ENCODE data around the gene ST13.
"Not testable (repeated sequence)": the region's sequence is repeated elsewhere in the genome, so short reads cannot be mapped to it uniquely, and the experiment has no call there.

The ST13 gene

DNA sequence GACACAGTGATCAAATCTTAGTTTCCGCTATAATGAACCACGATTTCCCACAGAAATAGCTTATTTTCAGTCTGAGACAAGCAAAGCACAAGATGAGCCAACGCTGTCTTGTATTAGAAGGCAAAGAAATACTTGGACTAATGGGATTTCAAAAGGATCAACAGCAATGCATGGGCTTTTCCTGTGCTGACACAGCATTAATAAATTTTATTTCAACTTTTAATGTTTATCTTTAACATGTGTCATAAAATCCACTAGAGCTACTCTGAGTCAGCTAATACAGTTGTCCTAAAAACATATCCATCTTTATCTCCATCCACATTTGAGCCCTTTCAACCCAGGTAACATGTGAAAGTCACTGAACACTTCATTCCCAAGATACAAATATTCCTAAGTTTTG is 21.8 kb downstream of the ST13 start:
- DNase-seq, result no peak

DNA sequence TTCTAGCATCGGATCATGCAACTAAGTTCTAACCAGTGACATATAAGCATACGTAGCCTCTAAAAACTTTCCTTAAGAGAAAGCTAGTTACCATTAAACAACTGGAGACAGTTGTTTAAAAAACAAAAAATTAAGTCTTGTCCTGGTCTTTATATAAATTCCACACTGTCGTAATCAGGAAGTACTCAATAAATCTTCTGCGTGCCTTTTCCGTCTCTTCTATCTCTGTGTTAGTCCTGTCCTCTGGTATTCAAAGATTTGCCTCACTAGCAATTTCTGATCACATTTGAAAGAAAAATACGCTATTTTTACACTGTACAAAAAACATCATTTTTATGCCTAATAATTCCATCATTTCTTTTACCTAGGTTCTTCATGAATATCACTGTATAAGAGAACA is 27.3 kb downstream of the ST13 start:
- DNase-seq, result no peak

DNA sequence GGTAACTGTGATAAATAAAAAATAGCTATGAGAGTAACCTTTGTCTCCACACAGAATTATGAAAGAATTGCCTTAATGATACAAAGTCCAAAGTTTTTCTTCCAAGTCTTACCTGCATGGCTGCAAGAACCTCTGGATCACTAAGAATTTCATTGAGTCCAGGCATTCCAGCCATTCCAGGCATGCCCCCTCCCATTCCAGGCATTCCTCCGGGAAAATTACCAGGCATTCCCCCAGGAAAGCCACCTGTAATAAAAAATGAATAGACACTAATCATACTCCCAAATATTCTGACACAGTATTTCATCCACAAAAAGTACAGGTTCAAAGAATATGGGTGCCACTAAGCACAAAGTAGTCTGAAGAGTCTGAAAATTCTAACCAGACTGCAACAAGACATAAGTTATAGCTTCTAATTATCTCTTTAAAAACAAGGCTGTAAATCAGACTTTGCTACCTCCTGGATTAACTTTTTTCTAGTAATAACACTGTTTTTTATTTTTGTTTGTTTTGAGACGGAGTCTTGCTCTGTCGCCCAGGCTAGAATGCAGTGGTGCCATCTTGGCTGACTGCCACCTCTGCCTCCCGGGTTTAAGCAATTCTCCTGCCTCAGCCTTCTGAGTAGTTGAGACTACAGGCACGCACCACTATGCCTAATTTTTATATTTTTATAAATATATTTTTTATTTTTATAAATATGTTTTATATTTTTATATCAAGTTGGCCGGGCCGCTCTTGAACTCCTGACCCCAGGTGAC is 29.3 kb downstream of the ST13 start:
- no peak for DNase-seq

DNA sequence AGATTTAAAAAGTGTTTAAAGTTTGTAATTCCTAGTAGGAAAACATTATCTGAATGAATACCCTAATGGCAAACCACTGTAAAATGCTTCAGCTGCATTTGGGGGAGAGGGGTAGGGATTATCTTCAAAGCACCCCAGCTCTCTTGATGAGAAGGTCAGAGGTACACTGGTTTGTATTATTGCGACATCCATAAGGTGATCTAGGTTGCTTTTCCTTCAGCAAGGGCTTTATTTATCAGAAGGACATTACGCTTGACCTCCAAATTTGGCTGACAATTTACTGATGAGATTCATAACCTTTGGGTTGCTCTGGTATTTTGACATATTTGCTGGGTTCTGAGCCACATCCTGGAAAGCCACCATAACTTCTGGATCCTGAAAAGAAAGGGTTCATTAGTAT is 30.1 kb downstream of the ST13 start:
- DNase-seq, result not testable (repeated sequence)

DNA sequence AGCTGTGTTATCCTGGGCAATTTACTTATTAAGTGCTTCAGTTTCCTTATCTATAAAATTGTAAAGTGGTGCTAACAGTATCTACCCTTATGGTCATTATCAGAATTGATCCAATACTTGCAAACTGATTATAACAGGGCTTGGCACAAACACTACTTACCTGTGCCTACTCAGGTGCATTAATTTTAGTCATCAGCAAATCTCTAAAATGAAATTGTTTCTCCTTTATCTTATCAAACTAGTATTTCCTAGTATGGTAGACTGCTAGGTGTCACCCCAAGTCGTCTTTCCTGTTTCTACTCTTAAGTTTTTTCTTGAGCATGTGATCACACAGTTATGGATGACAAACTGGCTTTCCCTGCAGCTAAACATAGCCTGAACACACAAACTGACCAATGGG is 33.0 kb downstream of the ST13 start:
- no peak for DNase-seq

DNA sequence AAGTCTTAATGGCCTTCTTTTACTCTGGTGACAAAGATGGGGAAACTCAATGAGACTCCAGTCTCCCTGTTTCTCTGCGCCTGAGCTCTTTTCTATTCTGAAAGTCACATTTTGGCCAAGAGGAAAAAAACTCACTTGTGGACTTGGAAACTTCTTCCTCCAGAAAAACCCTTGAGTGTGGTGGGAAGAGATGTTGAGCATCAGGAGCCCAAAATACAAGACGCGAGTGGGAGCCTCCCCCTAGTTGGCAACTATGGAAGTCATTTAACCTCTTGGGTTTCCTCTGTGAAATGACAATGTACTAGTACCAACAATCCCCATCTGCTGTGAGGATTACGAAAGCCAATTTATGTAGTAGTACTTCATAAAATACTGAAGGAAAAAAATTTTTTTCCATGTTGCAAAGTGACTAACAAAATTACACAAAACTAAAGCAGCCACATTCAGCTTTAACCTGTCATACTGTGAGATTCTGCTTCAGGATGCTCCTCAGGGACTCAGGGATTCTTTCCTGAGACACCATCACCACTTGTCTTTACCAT is 36.8 kb downstream of the ST13 start:
- no peak for DNase-seq

DNA sequence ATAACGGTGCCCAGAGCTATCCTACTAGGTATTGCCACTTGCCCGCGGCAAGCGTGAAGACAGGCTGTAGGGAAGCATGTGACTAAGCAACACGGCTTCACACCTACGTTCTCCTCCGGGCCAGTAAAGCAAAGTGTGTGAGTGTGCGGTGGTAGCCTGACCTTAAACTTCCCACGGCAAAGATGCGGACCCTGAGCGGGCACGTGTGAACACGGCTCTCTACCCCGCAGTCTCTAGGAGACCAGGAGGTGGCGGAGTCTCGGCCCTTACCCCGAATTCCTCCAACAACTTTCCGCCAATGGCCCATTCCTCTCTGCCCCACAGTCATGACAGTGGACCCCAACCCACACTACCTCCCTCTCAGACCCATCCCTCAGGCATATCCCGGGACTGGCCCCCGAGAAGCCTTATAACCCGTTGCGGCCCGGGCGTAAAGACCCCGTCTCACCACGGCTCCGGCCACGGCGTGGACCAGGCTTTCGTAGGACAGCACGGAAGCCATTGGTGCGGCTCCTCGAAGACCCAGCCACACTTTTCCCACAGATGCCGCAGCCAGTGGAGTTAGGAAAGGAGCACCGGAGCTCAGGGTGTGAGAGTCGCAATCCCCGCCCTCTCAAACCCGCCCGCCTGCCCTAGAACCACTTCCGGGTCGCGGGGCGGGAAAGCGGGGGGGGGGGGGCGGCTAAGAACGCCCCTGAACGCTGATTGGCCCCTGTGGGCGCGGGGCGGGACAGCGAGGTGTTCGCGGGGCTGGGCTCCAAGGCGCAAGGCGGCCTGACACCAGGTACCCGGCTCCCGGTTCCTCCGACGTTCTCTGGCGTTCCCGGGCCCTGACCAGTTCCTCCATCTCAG is 37.5 kb downstream of the ST13 start, which contains the start of gene SLC25A17:
TSS of gene SLC25A17 (minus strand) at position 600 of the 852 bp plus-strand sequence. CDS start at position 502, 98 bp downstream.
- peak; percentile 84 for DNase-seq

DNA sequence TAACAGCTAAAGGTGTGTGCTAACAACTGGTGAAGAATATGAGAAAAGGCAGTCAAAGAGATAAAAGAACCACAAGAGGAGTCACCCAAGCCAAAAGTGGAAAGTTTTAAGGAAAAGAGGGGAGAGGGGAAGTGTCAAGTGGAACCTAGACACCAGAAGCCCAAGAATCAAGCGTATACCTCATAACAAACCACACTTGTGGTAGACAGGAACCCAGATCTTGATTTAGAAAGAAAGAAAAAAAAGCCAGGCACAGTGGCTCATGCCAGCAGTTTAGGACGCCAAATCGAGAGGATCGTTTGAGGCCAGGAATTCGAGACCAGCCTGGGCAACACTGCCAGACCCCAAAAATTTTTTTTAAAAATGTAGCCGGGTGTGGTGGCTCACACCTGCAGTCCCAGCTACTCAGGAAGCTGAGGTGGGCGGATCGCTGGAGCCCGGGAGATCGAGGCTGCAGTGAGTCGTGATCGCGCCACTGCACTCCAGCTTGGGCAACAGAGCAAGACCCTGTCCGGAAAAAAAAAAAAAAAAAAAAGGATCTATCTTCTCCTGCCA is 38.2 kb downstream of the ST13 start:
- DNase-seq, result no peak

DNA sequence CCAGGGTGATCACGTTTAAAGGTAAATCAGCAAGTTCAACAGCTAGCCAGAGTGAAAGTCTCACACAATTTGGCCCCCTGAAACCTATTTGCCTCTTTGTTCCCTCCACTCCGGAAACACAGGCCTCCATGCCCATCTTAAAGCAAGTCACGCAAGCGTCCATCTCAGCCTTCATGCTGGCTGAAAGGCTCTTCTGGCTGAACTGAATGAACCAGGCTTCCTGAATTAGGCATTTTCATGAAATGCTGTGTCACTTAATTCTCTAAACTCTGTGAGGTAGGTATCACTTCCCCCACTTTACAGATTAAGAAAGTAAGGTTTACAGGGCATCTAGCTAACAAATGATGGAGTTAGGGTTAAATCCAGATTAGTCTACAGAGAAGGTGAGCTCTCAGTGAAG is 38.7 kb downstream of the ST13 start:
- no peak for DNase-seq

DNA sequence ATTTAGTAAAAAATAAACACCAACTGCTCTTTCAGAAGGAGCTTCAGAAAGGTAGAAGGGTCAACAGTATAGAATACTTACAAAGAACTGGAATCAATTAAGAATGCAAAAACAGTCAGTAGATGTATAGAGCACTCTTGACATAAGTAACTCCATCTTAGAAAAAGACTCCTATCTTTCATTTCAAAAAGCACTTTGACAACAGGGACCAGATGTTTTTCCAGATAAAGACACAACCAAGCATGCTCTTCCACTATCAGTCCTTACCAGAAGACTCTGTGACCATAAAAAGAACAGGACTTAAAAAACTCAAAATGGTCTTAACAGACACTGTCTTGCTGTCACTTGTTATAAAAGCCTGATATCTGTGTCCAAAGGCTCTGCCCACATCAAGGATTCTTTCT is 42.5 kb downstream of the ST13 start:
- no peak for DNase-seq

DNA sequence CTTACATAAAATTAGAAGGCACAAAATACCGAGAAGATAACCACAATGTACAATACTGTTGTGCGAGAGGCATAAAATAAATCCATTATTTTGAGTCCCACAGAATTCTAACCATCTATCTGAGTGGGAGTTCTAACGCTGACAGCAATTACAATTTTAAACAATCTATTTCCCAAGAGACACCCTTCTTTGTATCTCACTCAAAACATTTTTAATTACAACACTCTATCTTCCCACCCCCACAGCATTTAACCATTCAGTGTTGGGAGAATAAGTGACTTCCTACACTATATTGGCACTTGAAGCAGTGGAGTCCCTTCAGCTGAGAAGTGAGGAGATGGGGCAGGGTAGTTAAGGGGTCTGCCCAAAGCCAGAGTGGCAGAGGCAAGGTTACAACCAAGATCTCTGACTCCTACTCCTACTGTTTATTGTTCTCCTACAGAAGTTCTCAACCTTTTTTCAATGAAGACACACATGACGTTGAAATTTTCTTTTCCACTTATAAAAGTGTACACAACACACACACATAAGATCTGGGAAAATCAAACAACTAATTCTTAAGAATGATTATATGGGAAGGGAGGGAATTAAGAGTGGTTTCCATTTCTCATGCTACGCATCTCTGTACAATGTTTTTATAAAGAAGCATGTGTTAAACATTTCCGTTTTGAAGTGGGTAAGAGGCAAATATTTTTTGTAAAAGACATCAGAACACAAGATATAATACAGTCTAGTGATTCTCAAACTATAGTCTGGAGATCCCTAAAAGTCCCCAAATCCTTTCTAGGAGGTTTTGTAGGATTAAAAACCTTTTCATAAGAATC is 48.2 kb downstream of the ST13 start:
- no peak for DNase-seq

DNA sequence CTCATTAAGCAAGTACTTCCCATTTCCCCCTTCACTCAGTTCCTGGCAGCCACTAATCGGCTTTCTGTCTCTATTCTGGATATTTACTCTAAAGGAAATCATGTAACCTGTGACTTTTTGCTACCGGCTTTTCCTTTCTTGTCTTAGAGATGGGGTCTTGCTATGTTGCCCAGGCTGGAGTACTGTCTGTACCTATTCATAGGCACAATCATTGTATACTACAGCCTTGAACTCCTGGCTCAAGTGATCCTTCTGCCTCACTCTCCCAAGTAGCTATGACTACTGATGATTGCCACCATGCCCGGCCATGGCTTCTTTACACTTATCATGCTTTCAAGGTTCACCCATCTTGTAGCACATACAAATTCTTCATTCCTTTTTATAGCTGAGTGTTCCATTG is 49.7 kb downstream of the ST13 start:
- DNase-seq, result no peak

DNA sequence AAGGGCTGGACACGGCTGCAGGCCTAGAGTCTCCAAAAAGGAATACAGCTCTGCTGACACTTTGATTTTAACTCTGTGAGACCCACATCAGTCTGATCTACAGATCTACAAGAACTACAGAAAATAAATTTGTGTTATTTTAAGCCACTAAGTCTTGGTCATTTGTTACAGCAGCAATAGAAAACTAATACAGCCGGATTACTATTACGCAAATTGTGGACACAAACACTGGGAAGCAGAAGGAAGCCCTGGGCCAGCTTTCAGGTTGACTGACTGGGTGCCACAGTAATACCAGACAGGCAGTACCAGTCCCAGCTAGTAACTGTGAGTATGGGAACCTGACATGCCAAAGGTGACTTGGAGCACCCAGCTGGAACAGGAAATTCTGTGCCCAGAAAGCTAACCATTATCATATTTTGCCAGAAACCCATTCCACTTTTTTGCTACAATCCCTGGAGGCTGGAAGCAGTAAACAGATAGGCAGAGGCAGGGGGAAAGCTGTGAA is 50.7 kb downstream of the ST13 start:
- no peak for DNase-seq

DNA sequence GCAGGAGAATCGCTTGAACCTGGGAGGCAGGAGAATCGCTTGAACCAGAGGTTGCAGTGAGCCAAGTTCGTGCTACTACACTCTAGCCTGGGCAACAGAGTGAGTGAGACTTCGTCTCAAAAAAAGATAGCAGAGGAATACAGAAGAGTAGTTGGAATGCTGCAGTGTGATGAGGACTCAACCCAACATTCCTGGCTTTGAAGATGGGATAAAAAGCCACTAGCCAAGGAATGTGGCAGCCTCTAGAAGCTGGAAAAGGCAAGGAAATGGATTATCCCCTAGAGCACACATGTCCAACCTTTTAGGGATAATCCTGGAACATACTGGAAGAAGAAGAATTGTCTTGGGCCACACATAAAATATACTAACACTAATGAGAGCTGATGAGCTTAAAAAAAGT is 51.2 kb downstream of the ST13 start:
- DNase-seq, result no peak

DNA sequence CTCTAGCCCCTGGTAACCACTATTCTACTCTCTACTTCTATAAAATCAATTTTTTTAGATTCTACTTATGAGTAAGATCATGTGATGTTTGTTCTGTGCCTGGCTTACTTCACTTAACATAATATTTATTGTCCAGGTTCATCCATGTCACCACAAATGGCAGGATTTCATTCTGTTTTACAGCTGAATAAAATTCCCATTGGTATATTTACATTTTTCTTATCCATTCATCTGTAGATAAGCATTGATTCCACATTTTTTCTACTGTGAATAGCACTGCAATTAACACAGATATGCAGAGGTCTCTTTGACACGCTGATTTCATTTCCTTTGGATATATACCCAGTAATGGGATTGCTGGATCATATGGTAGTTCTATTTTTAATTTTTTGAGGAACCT is 53.1 kb downstream of the ST13 start:
- no peak for DNase-seq

DNA sequence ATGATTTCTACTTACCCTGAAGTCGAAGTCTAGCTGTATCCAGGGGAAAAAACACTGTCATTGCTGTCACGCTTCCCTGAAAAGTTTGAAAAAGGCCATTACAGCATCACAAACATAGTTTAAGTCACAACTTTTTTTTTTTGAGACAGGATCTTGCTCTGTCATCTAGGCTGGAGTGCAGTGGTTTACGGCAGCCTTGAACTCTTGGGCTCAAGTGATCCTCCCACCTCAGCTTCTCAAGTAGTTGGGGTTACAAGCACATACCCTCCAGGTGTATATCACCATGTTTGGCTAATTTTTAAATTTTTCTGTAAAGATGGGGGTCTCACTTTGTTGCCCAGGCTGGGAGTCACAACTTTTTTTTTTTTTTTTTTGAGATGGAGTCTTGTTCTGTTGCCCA is 57.4 kb downstream of the ST13 start:
- DNase-seq, result no peak

DNA sequence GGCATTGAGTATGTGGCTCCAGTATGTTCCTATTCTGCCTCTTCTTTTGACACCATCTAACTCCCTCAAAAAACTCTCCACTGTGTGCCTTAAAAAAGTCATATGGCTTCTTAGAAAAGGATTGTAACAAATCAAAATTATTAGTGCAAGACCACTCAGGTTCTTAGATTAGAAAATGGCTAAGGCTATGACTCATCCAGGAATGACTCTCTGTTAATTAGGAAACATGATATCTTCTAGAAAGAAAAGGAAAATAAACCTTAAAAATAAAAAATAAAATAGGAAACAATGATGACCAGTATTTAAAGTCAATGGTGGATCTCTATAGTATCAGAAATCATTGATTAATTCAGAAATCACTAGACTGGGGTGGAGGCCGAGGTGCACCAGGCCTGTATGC is 59.0 kb downstream of the ST13 start:
- no peak for DNase-seq

DNA sequence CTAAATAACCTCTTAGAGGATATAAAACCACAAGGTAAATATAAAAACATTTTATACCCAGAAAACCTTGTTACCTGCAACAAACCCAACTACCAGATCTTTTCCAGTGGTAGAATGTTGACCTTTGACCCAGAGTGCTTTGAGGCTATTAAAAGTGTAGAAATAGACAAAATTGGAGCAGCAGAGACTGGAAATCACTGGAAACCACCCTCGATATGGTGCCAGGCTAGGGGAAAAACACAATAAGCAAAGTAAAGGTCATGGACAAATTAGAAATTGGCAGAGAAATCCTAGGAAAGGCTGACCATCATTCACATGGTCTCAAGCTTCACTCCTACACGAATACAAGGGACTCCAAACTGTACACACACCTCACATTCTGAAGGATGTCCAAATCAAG is 64.0 kb downstream of the ST13 start:
- no peak for DNase-seq

DNA sequence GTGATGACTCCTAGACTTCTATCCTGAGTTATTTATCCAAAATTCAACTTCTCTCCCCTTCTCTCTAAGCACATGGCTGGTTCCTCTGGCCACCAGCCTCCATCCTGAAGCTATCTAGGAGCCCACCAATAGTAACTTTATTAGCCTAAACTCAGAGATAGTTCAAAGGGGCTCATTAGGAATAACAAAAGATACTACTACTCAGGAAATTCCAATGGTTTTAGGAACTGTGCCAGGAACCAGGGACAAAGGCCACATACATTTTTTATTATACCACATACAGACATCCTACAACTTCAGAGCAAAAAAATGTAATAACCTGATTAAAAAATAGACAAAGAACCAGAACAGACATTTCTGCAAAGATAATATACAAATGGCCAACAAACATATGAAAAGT is 65.2 kb downstream of the ST13 start:
- no peak for DNase-seq

DNA sequence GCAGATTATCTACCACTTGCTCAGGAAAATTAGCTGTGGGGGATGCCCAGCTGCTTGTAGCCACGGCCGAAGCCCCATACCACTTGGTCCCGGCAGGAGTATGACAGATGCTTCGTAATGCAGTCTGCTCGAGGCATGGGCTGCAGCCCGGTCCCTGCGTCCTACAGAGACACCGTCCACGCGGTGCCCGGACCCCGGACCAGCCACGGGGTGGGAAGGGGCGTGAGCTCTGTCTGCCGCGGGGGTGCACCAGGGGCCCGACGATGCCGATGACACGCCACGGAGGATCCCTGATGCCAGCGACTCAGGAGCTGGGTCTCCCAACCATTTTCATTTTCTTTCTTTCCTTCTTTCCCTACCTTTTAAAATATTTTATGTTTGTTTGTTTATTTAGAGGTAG is 67.3 kb downstream of the ST13 start:
- no peak for DNase-seq

DNA sequence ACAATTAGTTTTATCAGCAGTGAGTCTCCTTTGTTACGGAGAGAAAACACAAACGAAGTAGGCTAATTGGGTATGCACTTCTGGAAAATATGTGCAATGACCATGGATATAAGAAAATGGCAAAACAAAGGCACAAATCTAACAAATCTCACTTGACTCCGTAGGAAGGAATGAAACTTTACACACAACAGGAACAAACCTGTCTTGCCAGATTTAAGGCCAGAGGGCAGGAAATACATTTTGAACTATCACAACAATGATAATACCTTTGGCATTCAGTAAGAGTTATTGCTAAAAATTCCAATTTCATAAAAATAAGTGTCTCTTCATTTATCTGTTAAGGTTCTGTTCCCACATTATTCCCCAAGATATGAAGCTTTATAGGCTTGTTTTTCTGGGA is 73.9 kb downstream of the ST13 start:
- no peak for DNase-seq

DNA sequence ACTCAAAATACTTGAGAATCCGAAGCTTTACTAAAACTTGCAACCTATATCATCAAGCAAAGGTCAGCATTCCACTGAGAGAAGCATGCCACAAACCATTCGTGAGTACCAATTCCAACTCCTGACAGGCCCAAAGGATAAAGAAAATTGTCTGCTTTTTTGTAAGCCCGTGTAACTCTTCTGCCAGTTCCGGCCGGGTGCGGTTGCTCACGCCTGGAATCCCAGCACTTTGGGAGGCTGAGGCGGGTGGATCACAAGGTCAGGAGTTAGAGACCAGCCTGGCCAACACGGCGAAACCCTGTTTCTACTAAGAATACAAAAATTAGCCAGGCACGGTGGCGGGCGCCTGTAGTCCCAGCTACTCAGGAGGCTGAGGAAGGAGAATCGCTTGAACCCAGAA is 74.7 kb downstream of the ST13 start:
- DNase-seq, result not testable (repeated sequence)

All from NCI-H146 (cell line).